Mesenchymal stem cell (in vitro differentiated cells and primary cell): ENCODE measurements around the gene SLC2A14.
A peak's percentile ranks its signal among the peaks of the same experiment; 100 is the strongest.
"Not testable (repeated sequence)": the region's sequence is repeated elsewhere in the genome, so short reads cannot be mapped to it uniquely, and the experiment has no call there.

Experiments used
- DNase-seq: peaks from one replicate; pipeline ENCODE4 v3.0.0-alpha.2; 2013
- H2AFZ ChIP-seq: one replicate; pipeline ENCODE4 v1.6.1; 2013; ENCODE audit warnings: low read depth, mild to moderate bottlenecking, control low read depth, inconsistent platforms, low read length, moderate library complexity
- H2AK5ac ChIP-seq: 2 replicates; pipeline ENCODE4 v1.6.1; 2013; ENCODE audit warnings: low read length, moderate library complexity, mild to moderate bottlenecking, inconsistent platforms; ENCODE audit not compliant: severe bottlenecking
- H2BK120ac ChIP-seq: one replicate; pipeline ENCODE4 v1.6.1; 2013; ENCODE audit warnings: low read depth, mild to moderate bottlenecking, inconsistent platforms, low read length, moderate library complexity
- H2BK12ac ChIP-seq, 2 experiments: one replicate each; pipeline ENCODE4 v1.6.1; 2013; ENCODE audit warnings: inconsistent platforms in 2 of 2, low read length in 2 of 2, mild to moderate bottlenecking in 2 of 2, moderate library complexity in 2 of 2, control low read depth in 1 of 2
- H2BK15ac ChIP-seq: one replicate; pipeline ENCODE4 v1.6.1; 2013; ENCODE audit warnings: mild to moderate bottlenecking, low read depth, inconsistent platforms; ENCODE audit not compliant: poor library complexity, severe bottlenecking
- H2BK5ac ChIP-seq: 2 replicates; pipeline ENCODE4 v1.6.1; 2013; ENCODE audit warnings: low read depth, mild to moderate bottlenecking, low read length, control low read depth, inconsistent platforms; ENCODE audit not compliant: poor library complexity, severe bottlenecking
- H3K14ac ChIP-seq, 2 experiments: one replicate each; pipeline ENCODE4 v1.6.1; 2013; ENCODE audit warnings: inconsistent platforms in 2 of 2, low read length in 2 of 2, control low read depth in 1 of 2, mild to moderate bottlenecking in 1 of 2, moderate library complexity in 1 of 2
- H3K18ac ChIP-seq, 2 experiments: one replicate each; pipeline ENCODE4 v1.6.1; 2013; ENCODE audit warnings: inconsistent platforms in 2 of 2, low read length in 2 of 2, control low read depth in 1 of 2, low read depth in 1 of 2, mild to moderate bottlenecking in 1 of 2
- H3K23ac ChIP-seq, 2 experiments: one replicate each; pipeline ENCODE4 v1.6.1; 2013; ENCODE audit warnings: inconsistent platforms in 2 of 2, low read length in 2 of 2, mild to moderate bottlenecking in 2 of 2, moderate library complexity in 2 of 2, control low read depth in 1 of 2
- H3K27ac ChIP-seq: 2 replicates; pipeline ENCODE4 v1.5.1; 2013; ENCODE audit warnings: mild to moderate bottlenecking, moderate library complexity, low read length, control low read depth, inconsistent platforms; ENCODE audit not compliant: poor library complexity, severe bottlenecking
- H3K27me3 ChIP-seq, 2 experiments: 2 replicates each; pipeline versions ENCODE4 v1.6.1 to v1.7.0; 2013; ENCODE audit warnings: low read length in 2 of 2, mild to moderate bottlenecking in 2 of 2, moderate library complexity in 2 of 2, control low read depth in 1 of 2, inconsistent platforms in 1 of 2; ENCODE audit not compliant: control insufficient read depth in 1 of 2, insufficient read depth in 1 of 2
- H3K36me3 ChIP-seq, 2 experiments: 2 replicates each; pipeline versions ENCODE4 v1.6.1 to v1.7.0; 2013; ENCODE audit warnings: low read length in 2 of 2, control low read depth in 1 of 2, inconsistent platforms in 1 of 2, low read depth in 1 of 2, mild to moderate bottlenecking in 1 of 2; ENCODE audit not compliant: insufficient read depth in 2 of 2, control insufficient read depth in 1 of 2
- H3K4ac ChIP-seq, 2 experiments: one replicate each; pipeline ENCODE4 v1.6.1; 2013; ENCODE audit warnings: inconsistent platforms in 2 of 2, low read length in 2 of 2, mild to moderate bottlenecking in 2 of 2, moderate library complexity in 2 of 2, control low read depth in 1 of 2, low read depth in 1 of 2
- H3K4me1 ChIP-seq: 2 replicates; pipeline ENCODE4 v1.6.1; 2013; ENCODE audit warnings: low read depth, low read length, control low read depth; ENCODE audit not compliant: control insufficient read depth, insufficient read depth
- H3K4me2 ChIP-seq: 2 replicates; pipeline ENCODE4 v1.6.1; 2013; ENCODE audit warnings: low read length, mild to moderate bottlenecking, inconsistent platforms; ENCODE audit not compliant: poor library complexity, severe bottlenecking
- H3K4me3 ChIP-seq, 2 experiments: 2 replicates each; pipeline versions ENCODE4 v1.5.1 to v1.7.0; 2013; ENCODE audit warnings: low read length in 2 of 2, mild to moderate bottlenecking in 2 of 2, control low read depth in 1 of 2, low read depth in 1 of 2; ENCODE audit not compliant: insufficient read depth in 1 of 2
- H3K79me1 ChIP-seq: replicated peaks from 2 replicates; pipeline ENCODE4 v1.6.1; 2013; ENCODE audit warnings: mild to moderate bottlenecking, control low read depth, low read length, inconsistent platforms; ENCODE audit not compliant: poor library complexity, severe bottlenecking
- H3K9ac ChIP-seq: 2 replicates; pipeline ENCODE4 v1.7.0; 2013; ENCODE audit warnings: mild to moderate bottlenecking, low read length, moderate library complexity
- H3K9me3 ChIP-seq: 2 replicates; pipeline ENCODE4 v1.7.0; 2013; ENCODE audit warnings: mild to moderate bottlenecking, low read length; ENCODE audit not compliant: control insufficient read depth
- H4K8ac ChIP-seq: one replicate; pipeline ENCODE4 v1.6.1; 2013; ENCODE audit warnings: inconsistent platforms, mild to moderate bottlenecking, low read length, moderate library complexity
- H4K91ac ChIP-seq: one replicate; pipeline ENCODE4 v1.6.1; 2013; ENCODE audit warnings: mild to moderate bottlenecking, low read length, inconsistent platforms
- WGBS: methylation state at CpG from one replicate; pipeline ENCODE4 v1.1.7; 2013; ENCODE audit warnings: mixed read lengths; 5-methylcytosine and 5-hydroxymethylcytosine counted together

The SLC2A14 gene

DNA sequence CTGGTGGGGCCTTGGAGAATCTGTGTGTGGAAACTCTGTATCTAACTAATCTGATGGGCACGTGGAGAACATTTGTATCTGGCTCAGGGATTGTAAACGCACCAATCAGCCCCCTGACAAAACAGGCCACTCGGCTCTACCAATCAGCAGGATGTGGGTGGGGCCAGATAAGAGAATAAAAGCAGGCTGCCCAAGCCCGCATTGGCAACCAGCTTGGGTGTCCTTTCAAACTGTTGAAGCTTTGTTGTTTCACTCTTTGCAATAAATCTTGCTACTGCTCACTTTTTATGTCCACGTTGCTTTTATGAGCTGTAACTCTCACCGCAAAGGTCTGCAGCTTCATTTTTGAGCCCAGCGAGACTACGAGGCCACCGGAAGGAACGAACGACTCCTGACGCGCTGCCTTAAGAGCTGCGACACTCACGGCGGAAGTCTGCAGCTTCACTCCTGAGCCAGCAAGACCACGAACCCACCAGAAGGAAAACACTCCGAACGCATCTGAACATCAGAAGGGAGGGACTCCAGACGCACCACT, 9.8 kb downstream of the SLC2A14 start:
- not testable (repeated sequence) for DNase-seq, H3K23ac ChIP-seq, H4K91ac ChIP-seq, H3K36me3 ChIP-seq, H3K4me3 ChIP-seq, H3K79me1 ChIP-seq, H4K8ac ChIP-seq, H2BK15ac ChIP-seq, H3K27me3 ChIP-seq, H2AFZ ChIP-seq, H3K9me3 ChIP-seq, H2BK120ac ChIP-seq, H3K27ac ChIP-seq, H2AK5ac ChIP-seq, H3K14ac ChIP-seq, H2BK5ac ChIP-seq, H2BK12ac ChIP-seq, H3K18ac ChIP-seq, H3K4ac ChIP-seq, H3K4me1 ChIP-seq, H3K9ac ChIP-seq, H3K4me2 ChIP-seq
- 88% methylated on average over 20 of the region's 20 CpGs for WGBS

DNA sequence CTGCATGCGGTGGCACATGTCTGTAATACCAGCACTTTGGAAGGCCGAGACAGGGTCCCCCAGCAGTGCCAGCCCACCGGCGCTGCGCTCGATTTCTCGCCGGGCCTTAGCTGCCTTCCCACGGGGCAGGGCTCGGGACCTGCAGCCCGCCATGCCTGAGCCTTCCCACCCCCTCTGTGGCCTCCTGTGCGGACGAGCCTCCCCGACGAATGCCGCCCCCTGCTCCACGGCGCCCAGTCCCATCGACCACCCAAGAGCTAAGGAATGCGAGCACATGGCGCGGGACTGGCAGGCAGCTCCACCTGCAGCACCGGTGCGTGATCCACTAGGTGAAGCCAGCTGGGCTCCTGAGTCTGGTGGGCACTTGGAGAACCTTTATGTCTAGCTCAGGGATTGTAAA, 10.4 kb downstream of the SLC2A14 start:
- H3K4me1 ChIP-seq, H3K36me3 ChIP-seq, H3K79me1 ChIP-seq, H3K23ac ChIP-seq, H3K4me2 ChIP-seq, H4K8ac ChIP-seq, H4K91ac ChIP-seq, H3K27ac ChIP-seq, H3K4ac ChIP-seq, H3K4me3 ChIP-seq, H2AK5ac ChIP-seq, H2AFZ ChIP-seq, DNase-seq, H3K18ac ChIP-seq, H3K9me3 ChIP-seq, H3K9ac ChIP-seq, H3K14ac ChIP-seq, H2BK120ac ChIP-seq, H2BK5ac ChIP-seq, H2BK15ac ChIP-seq, H3K27me3 ChIP-seq: not testable (repeated sequence)
- WGBS: 94% methylated on average over 24 of the region's 24 CpGs
- peak overlapping the region in 1 of 2 experiments; percentile 54 for H2BK12ac ChIP-seq

DNA sequence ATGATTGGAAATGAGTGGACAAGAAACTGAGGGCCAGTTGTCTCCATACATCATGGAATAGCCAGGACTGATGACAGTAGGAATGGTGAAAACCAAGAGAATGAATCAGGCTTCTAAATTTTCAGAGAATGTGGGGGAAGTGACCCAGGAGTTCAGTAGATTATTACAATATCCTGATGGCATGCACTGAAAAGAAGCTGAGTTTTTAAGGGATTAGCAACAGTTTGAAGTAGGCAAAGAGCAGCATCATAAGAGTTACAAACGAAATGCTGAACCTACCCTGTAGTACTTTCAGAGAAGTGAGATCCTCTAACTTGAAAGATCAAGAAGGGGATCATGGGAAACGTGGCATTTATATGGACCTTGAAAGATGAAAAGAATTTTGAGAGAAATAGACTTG, 13.2 kb downstream of the SLC2A14 start:
- no peaks in the 10 kb centered on the region for H3K79me1 ChIP-seq

DNA sequence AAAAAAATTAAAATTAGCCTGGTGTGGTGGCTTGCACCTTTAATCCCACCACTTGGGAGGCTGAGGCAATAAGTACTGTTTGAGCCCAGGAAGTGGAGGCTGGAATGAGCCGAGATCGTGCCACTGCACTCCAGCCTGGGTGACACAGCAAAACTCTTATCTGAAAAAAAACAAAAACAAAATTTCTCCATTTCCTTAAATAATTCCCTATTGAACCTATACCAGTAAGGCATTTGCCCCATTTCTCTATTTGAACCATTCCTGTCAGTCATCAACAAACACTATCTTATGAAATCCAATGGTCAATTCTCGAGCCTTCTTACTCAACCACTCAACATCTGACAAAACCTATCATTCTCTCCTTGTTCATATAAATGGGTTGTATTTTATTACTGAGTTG, 14.7 kb downstream of the SLC2A14 start:
- Histone ChIP-seq H3K4me3 (no peak overlapping the region), H3K9ac (no peak overlapping the region), H2BK5ac (no peak overlapping the region), H3K4me1 (peaks cover 3% of the 10 kb centered on the region), H3K4ac (no peak overlapping the region), H2BK12ac (no peak overlapping the region), H2AFZ (no peak overlapping the region), H2BK15ac (no peak overlapping the region), H4K91ac (no peak overlapping the region), H3K27ac (no peak overlapping the region), H3K36me3 (no peaks in the 10 kb centered on the region), H2BK120ac (no peak overlapping the region), H3K23ac (no peak overlapping the region), H3K4me2 (no peak overlapping the region), H3K79me1 (no peaks in the 10 kb centered on the region), H2AK5ac (no peak overlapping the region), H3K18ac (no peak overlapping the region), H3K14ac (no peak overlapping the region), H3K27me3 (no peaks in the 10 kb centered on the region), H4K8ac (no peak overlapping the region), H3K9me3 (no peaks in the 10 kb centered on the region)
- 92% methylated on average over 2 of the region's 3 CpGs for WGBS
- DNase-seq: no peak

More for the DNA sequence above, 13.2 kb downstream of the SLC2A14 start:
- H2AK5ac ChIP-seq: no peak overlapping the region
- no peak overlapping the region for H2BK12ac ChIP-seq
- H3K9me3 ChIP-seq: no peaks in the 10 kb centered on the region
- peak overlapping the region in 1 of 2 experiments; percentile 38 for H3K4me3 ChIP-seq
- no peak overlapping the region for H4K91ac ChIP-seq
- no peaks in the 10 kb centered on the region for H3K27me3 ChIP-seq
- no peaks in the 10 kb centered on the region for H3K36me3 ChIP-seq
- H3K4ac ChIP-seq: no peak overlapping the region
- H3K23ac ChIP-seq: no peak overlapping the region
- peaks cover 3% of the 10 kb centered on the region for H3K4me1 ChIP-seq
- H3K18ac ChIP-seq: no peak overlapping the region
- H4K8ac ChIP-seq: no peak overlapping the region
- WGBS: 6% methylated on average over 1 of the region's 2 CpGs
- no peak overlapping the region for H3K14ac ChIP-seq
- H3K9ac ChIP-seq: peak overlapping the region; percentile 86
- H3K27ac ChIP-seq: peak overlapping the region; percentile 97
- DNase-seq: peak; percentile 66
- no peak overlapping the region for H2BK120ac ChIP-seq
- no peak overlapping the region for H3K4me2 ChIP-seq
- H2BK15ac ChIP-seq: no peak overlapping the region
- no peak overlapping the region for H2BK5ac ChIP-seq
- H2AFZ ChIP-seq: no peak overlapping the region
